Measurements from ENCODE around the gene FOXJ3. TPM values are rescaled to one million over a fixed set of nuclear protein-coding genes. Genes with fewer than 3 reads are reported as not detected.
A peak's percentile ranks its signal among the peaks of the same experiment; 100 is the strongest.

The FOXJ3 gene
- total and polyA plus RNA-seq, 2 of the 13 experiments (the other 11 are each of a cell fraction or from before 2014, with no cell fraction given): 16.6 to 48.5 TPM

DNA sequence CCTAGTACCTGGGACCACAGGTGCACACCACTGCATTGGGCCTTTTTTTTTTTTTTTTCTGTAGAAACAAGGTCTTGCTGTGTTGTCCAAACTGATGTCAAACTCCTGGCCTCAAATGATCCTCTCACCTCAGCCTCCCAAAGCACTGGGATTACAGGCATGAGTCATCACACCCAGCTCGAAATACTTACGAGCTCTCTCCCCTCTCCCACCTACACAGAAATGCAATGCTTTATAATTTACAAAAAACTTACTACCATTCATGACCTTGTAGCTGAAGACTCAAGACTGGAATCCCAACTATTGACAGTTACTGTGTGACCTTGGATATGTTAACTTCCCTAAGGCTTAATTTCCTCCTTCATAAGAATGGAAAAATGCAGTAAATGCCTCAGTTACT is 18.7 kb downstream of the FOXJ3 start:
- H3K79me2 ChIP-seq (ENCODE audit: insufficient read depth, low read length): peaks cover 98% of the 10 kb centered on the region
- H4K20me1 ChIP-seq (ENCODE audit: insufficient read depth, low read length): peaks cover 34% of the 10 kb centered on the region
- no peak overlapping the region for H3K4me3 ChIP-seq (replicated peaks in 1 of 3; ENCODE audit: insufficient read depth in 1 of 3, low read depth in 2 of 3, low read length in 3 of 3)
- H2AFZ ChIP-seq (ENCODE audit: low read length): no peak overlapping the region
- no TSS peak for BruUV-seq (replicated peaks)
- in situ Hi-C loops (cut with HindIII; ENCODE audit: extremely low pct_ligation_motif_present, low pct_unique_long_range_greater_than_20kb) (no loop called here), intact Hi-C loops (cut with micrococcal nuclease; ENCODE audit: unreplicated experiment) (no loop called here)
- H3K27ac ChIP-seq (ENCODE audit: extremely low read length, insufficient read depth, low read length): peak overlapping the region; percentile 68
- DNase-seq (ENCODE audit: low spot score) (no peak), ATAC-seq (no peak), FAIRE-seq (no peak)
- H3K9ac ChIP-seq (ENCODE audit: insufficient read depth, low read depth, low read length): no peak overlapping the region
- CTCF ChIA-PET (ENCODE audit: low intra/inter-chr PET ratio, low total read pairs): no interaction called here
- POLR2A ChIA-PET: no interaction called here
- H3K36me3 ChIP-seq (replicated peaks in 1 of 2; ENCODE audit: control insufficient read depth in 1 of 2, insufficient read depth in 2 of 2, low read length in 2 of 2): peaks cover 0 to 1% of the 10 kb centered on the region in 2 experiments; a peak in 1 of 5 replicates
- WGBS (ENCODE audit: low lambda C conversion rate): 71% methylated on average over 2 of the region's 2 CpGs
- peaks cover 95% of the 10 kb centered on the region for H3K4me1 ChIP-seq (ENCODE audit: insufficient read depth, low read length)
- H3K4me2 ChIP-seq (ENCODE audit: low read depth, low read length): peak overlapping the region; percentile 48
- no peaks in the 10 kb centered on the region for H3K9me3 ChIP-seq (ENCODE audit: low read length)
- no peaks in the 10 kb centered on the region for H3K27me3 ChIP-seq (ENCODE audit: control insufficient read depth in 1 of 2, insufficient read depth in 2 of 2, low read length in 2 of 2)
- TF ChIP-seq, protein P1, sequence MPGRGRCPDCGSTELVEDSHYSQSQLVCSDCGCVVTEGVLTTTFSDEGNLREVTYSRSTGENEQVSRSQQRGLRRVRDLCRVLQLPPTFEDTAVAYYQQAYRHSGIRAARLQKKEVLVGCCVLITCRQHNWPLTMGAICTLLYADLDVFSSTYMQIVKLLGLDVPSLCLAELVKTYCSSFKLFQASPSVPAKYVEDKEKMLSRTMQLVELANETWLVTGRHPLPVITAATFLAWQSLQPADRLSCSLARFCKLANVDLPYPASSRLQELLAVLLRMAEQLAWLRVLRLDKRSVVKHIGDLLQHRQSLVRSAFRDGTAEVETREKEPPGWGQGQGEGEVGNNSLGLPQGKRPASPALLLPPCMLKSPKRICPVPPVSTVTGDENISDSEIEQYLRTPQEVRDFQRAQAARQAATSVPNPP (CRISPR knock-in tag; IDR thresholded peaks at IDR 0.05): no peak
- TF ChIP-seq, protein P2, sequence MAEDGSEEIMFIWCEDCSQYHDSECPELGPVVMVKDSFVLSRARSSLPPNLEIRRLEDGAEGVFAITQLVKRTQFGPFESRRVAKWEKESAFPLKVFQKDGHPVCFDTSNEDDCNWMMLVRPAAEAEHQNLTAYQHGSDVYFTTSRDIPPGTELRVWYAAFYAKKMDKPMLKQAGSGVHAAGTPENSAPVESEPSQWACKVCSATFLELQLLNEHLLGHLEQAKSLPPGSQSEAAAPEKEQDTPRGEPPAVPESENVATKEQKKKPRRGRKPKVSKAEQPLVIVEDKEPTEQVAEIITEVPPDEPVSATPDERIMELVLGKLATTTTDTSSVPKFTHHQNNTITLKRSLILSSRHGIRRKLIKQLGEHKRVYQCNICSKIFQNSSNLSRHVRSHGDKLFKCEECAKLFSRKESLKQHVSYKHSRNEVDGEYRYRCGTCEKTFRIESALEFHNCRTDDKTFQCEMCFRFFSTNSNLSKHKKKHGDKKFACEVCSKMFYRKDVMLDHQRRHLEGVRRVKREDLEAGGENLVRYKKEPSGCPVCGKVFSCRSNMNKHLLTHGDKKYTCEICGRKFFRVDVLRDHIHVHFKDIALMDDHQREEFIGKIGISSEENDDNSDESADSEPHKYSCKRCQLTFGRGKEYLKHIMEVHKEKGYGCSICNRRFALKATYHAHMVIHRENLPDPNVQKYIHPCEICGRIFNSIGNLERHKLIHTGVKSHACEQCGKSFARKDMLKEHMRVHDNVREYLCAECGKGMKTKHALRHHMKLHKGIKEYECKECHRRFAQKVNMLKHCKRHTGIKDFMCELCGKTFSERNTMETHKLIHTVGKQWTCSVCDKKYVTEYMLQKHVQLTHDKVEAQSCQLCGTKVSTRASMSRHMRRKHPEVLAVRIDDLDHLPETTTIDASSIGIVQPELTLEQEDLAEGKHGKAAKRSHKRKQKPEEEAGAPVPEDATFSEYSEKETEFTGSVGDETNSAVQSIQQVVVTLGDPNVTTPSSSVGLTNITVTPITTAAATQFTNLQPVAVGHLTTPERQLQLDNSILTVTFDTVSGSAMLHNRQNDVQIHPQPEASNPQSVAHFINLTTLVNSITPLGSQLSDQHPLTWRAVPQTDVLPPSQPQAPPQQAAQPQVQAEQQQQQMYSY (CRISPR knock-in tag; IDR thresholded peaks at IDR 0.05): no peak
- TF ChIP-seq, protein P3, sequence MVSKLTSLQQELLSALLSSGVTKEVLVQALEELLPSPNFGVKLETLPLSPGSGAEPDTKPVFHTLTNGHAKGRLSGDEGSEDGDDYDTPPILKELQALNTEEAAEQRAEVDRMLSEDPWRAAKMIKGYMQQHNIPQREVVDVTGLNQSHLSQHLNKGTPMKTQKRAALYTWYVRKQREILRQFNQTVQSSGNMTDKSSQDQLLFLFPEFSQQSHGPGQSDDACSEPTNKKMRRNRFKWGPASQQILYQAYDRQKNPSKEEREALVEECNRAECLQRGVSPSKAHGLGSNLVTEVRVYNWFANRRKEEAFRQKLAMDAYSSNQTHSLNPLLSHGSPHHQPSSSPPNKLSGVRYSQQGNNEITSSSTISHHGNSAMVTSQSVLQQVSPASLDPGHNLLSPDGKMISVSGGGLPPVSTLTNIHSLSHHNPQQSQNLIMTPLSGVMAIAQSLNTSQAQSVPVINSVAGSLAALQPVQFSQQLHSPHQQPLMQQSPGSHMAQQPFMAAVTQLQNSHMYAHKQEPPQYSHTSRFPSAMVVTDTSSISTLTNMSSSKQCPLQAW (CRISPR knock-in tag; IDR thresholded peaks at IDR 0.05): no peak
- no peak for TF ChIP-seq ADNP (CRISPR knock-in tag; IDR thresholded peaks at IDR 0.05)
- TF ChIP-seq, protein P4, sequence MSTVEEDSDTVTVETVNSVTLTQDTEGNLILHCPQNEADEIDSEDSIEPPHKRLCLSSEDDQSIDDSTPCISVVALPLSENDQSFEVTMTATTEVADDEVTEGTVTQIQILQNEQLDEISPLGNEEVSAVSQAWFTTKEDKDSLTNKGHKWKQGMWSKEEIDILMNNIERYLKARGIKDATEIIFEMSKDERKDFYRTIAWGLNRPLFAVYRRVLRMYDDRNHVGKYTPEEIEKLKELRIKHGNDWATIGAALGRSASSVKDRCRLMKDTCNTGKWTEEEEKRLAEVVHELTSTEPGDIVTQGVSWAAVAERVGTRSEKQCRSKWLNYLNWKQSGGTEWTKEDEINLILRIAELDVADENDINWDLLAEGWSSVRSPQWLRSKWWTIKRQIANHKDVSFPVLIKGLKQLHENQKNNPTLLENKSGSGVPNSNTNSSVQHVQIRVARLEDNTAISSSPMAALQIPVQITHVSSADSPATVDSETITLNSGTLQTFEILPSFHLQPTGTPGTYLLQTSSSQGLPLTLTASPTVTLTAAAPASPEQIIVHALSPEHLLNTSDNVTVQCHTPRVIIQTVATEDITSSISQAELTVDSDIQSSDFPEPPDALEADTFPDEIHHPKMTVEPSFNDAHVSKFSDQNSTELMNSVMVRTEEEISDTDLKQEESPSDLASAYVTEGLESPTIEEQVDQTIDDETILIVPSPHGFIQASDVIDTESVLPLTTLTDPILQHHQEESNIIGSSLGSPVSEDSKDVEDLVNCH (CRISPR knock-in tag; IDR thresholded peaks at IDR 0.05): no peak
- TF ChIP-seq TBL1XR1 (IDR thresholded peaks at IDR 0.05; ENCODE audit: borderline replicate concordance, low read length, partially characterized antibody): no peak
- TF ChIP-seq YY1 (IDR thresholded peaks at IDR 0.05; ENCODE audit: insufficient read depth, insufficient replicate concordance, low read depth, low read length): no peak
- no peak for TF ChIP-seq ARNT (IDR thresholded peaks at IDR 0.05)
- no peak for TF ChIP-seq ZFP62 (CRISPR knock-in tag; IDR thresholded peaks at IDR 0.05)
- no peak for TF ChIP-seq RXRA (CRISPR knock-in tag; IDR thresholded peaks at IDR 0.05)
- TF ChIP-seq ZNF121 (CRISPR knock-in tag; IDR thresholded peaks at IDR 0.05): peak; percentile 63; the same call in 1 of the 2 replicates
- no peak for TF ChIP-seq ZKSCAN5 (CRISPR knock-in tag; IDR thresholded peaks at IDR 0.05)
- no peak for TF ChIP-seq ZNF737 (CRISPR knock-in tag; IDR thresholded peaks at IDR 0.05; ENCODE audit: borderline replicate concordance)
- TF ChIP-seq KDM5A (IDR thresholded peaks at IDR 0.05; ENCODE audit: borderline replicate concordance, low read length): no peak
- no peak for TF ChIP-seq ZNF567 (CRISPR knock-in tag; IDR thresholded peaks at IDR 0.05; ENCODE audit: borderline replicate concordance)
- TF ChIP-seq ZNF879 (CRISPR knock-in tag; IDR thresholded peaks at IDR 0.05): no peak
- TF ChIP-seq ZNF839 (CRISPR knock-in tag; IDR thresholded peaks at IDR 0.05; ENCODE audit: borderline replicate concordance): no peak
- no peak for TF ChIP-seq XRCC5 (optimal IDR thresholded peaks at IDR 0.05; ENCODE audit: low read length)
